Measurements from ENCODE around the gene RABGGTA. TPM values are rescaled to one million over a fixed set of nuclear protein-coding genes. Genes with fewer than 3 reads are reported as not detected.

RABGGTA gene
- total and polyA plus RNA-seq, 2 experiments from 2014 or later: 17.6 to 20.7 TPM

DNA sequence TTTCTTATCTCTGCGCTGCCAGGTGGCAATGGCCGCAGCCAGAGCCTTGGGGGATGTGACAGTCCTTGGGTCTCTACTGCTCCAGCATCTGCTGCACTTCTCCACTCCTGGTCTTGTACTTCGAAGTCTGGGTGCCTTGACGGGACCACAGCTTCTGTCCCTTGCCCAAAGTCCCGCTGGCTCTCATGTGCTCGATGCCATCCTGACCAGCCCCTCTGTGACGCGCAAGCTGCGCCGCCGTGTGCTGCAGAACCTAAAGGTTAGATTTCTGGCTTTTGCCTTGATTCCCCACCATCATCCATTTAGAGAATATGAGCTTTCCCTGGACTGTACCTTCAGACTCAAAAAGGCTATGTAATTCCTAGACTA lies 32.6 kb upstream of the RABGGTA start (continued):
- TF ChIP-seq, protein P1, sequence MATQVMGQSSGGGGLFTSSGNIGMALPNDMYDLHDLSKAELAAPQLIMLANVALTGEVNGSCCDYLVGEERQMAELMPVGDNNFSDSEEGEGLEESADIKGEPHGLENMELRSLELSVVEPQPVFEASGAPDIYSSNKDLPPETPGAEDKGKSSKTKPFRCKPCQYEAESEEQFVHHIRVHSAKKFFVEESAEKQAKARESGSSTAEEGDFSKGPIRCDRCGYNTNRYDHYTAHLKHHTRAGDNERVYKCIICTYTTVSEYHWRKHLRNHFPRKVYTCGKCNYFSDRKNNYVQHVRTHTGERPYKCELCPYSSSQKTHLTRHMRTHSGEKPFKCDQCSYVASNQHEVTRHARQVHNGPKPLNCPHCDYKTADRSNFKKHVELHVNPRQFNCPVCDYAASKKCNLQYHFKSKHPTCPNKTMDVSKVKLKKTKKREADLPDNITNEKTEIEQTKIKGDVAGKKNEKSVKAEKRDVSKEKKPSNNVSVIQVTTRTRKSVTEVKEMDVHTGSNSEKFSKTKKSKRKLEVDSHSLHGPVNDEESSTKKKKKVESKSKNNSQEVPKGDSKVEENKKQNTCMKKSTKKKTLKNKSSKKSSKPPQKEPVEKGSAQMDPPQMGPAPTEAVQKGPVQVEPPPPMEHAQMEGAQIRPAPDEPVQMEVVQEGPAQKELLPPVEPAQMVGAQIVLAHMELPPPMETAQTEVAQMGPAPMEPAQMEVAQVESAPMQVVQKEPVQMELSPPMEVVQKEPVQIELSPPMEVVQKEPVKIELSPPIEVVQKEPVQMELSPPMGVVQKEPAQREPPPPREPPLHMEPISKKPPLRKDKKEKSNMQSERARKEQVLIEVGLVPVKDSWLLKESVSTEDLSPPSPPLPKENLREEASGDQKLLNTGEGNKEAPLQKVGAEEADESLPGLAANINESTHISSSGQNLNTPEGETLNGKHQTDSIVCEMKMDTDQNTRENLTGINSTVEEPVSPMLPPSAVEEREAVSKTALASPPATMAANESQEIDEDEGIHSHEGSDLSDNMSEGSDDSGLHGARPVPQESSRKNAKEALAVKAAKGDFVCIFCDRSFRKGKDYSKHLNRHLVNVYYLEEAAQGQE (IDR thresholded peaks at IDR 0.05; ENCODE audit: unreplicated experiment): no peak
- TF ChIP-seq, protein P2, sequence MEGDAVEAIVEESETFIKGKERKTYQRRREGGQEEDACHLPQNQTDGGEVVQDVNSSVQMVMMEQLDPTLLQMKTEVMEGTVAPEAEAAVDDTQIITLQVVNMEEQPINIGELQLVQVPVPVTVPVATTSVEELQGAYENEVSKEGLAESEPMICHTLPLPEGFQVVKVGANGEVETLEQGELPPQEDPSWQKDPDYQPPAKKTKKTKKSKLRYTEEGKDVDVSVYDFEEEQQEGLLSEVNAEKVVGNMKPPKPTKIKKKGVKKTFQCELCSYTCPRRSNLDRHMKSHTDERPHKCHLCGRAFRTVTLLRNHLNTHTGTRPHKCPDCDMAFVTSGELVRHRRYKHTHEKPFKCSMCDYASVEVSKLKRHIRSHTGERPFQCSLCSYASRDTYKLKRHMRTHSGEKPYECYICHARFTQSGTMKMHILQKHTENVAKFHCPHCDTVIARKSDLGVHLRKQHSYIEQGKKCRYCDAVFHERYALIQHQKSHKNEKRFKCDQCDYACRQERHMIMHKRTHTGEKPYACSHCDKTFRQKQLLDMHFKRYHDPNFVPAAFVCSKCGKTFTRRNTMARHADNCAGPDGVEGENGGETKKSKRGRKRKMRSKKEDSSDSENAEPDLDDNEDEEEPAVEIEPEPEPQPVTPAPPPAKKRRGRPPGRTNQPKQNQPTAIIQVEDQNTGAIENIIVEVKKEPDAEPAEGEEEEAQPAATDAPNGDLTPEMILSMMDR (conservative IDR thresholded peaks at IDR 0.05; ENCODE audit: low read depth in 2 of 2): no peak
- TF ChIP-seq, protein P3, sequence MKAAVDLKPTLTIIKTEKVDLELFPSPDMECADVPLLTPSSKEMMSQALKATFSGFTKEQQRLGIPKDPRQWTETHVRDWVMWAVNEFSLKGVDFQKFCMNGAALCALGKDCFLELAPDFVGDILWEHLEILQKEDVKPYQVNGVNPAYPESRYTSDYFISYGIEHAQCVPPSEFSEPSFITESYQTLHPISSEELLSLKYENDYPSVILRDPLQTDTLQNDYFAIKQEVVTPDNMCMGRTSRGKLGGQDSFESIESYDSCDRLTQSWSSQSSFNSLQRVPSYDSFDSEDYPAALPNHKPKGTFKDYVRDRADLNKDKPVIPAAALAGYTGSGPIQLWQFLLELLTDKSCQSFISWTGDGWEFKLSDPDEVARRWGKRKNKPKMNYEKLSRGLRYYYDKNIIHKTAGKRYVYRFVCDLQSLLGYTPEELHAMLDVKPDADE (IDR thresholded peaks at IDR 0.05): no peak
- TF ChIP-seq EZH2phosphoT487 (IDR thresholded peaks at IDR 0.05; ENCODE audit: unreplicated experiment) (no peak), NANOG (IDR thresholded peaks at IDR 0.05; ENCODE audit: borderline replicate concordance) (no peak), EZH2 (IDR thresholded peaks at IDR 0.05; ENCODE audit: low read depth, unreplicated experiment) (no peak)

DNA sequence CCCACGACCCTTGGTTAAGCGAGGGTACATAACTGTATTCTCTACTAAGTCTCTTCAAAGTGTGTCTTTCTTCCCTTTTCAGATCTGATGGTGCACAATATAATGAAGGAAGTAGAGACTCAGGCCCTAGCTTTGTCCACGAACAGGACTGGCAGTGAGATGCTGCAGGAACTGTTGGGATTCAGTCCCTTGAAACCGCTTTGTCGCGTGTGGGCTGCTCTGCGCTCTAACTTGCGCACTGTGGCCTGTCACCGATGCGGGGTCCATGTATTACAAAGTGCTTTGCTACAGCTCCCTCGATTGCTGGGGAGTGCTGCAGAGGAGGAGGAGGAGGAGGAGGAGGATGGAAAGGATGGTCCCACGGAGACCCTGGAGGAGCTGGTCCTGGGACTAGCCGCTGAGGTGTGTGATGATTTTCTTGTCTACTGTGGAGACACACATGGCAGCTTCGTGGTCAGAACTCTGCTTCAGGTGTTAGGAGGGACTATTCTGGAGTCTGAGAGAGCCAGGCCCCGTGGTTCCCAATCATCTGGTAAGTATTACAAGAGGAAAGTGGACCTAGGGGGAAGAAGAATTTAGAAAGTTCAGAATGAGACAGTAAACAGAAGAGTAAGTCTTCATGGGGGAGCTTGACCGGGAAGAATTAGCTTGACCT lies 29.1 kb upstream of the RABGGTA start:
- Histone ChIP-seq H3F3A (replicated peaks; ENCODE audit: low read depth) (peaks cover 7% of the 10 kb centered on the region), H3K27me3 (ENCODE audit: insufficient read depth) (no peaks in the 10 kb centered on the region), H2AFZ (no peak overlapping the region), H3K4me1 (ENCODE audit: insufficient read depth) (peaks cover 16% of the 10 kb centered on the region; the same call in 1 of the 2 replicates), H3K4me2 (peak overlapping the region; percentile 98), H3K9me2 (ENCODE audit: insufficient read depth) (no peaks in the 10 kb centered on the region), H3K27ac (ENCODE audit: low read depth) (no peak overlapping the region), H3K4me3 (peak overlapping the region; percentile 95), H3K79me2 (replicated peaks; ENCODE audit: insufficient read depth) (peaks cover 13% of the 10 kb centered on the region), H3K36me3 (ENCODE audit: insufficient read depth) (peaks cover 23% of the 10 kb centered on the region), H4K20me1 (replicated peaks; ENCODE audit: insufficient read depth) (peaks cover 15% of the 10 kb centered on the region)
- DNase-seq (ENCODE audit: low spot score) (no peak), ATAC-seq (no peak)
- H3K4me3 Mint-ChIP-seq: peak overlapping the region; percentile 90
- H3K36me3 Mint-ChIP-seq (ENCODE audit: low read depth): peaks cover 43% of the 10 kb centered on the region
- H3K27ac Mint-ChIP-seq: peak overlapping the region; percentile 83; the same call in 1 of the 2 replicates
- peaks cover 2% of the 10 kb centered on the region; the same call in 1 of the 3 replicates for H3K9me3 Mint-ChIP-seq
- H3K4me1 Mint-ChIP-seq: peaks cover 21% of the 10 kb centered on the region
- H3K27me3 Mint-ChIP-seq (ENCODE audit: insufficient read depth, low read depth, poor library complexity): peaks cover 13% of the 10 kb centered on the region
- TF ChIP-seq, protein P3 (IDR thresholded peaks at IDR 0.05): no peak
- no peak for TF ChIP-seq POLR2AphosphoS5 (IDR thresholded peaks at IDR 0.05; ENCODE audit: low read depth)
- no peak for TF ChIP-seq CREB1 (CRISPR knock-in tag; IDR thresholded peaks at IDR 0.05; ENCODE audit: low read depth)
- TF ChIP-seq, protein P4, sequence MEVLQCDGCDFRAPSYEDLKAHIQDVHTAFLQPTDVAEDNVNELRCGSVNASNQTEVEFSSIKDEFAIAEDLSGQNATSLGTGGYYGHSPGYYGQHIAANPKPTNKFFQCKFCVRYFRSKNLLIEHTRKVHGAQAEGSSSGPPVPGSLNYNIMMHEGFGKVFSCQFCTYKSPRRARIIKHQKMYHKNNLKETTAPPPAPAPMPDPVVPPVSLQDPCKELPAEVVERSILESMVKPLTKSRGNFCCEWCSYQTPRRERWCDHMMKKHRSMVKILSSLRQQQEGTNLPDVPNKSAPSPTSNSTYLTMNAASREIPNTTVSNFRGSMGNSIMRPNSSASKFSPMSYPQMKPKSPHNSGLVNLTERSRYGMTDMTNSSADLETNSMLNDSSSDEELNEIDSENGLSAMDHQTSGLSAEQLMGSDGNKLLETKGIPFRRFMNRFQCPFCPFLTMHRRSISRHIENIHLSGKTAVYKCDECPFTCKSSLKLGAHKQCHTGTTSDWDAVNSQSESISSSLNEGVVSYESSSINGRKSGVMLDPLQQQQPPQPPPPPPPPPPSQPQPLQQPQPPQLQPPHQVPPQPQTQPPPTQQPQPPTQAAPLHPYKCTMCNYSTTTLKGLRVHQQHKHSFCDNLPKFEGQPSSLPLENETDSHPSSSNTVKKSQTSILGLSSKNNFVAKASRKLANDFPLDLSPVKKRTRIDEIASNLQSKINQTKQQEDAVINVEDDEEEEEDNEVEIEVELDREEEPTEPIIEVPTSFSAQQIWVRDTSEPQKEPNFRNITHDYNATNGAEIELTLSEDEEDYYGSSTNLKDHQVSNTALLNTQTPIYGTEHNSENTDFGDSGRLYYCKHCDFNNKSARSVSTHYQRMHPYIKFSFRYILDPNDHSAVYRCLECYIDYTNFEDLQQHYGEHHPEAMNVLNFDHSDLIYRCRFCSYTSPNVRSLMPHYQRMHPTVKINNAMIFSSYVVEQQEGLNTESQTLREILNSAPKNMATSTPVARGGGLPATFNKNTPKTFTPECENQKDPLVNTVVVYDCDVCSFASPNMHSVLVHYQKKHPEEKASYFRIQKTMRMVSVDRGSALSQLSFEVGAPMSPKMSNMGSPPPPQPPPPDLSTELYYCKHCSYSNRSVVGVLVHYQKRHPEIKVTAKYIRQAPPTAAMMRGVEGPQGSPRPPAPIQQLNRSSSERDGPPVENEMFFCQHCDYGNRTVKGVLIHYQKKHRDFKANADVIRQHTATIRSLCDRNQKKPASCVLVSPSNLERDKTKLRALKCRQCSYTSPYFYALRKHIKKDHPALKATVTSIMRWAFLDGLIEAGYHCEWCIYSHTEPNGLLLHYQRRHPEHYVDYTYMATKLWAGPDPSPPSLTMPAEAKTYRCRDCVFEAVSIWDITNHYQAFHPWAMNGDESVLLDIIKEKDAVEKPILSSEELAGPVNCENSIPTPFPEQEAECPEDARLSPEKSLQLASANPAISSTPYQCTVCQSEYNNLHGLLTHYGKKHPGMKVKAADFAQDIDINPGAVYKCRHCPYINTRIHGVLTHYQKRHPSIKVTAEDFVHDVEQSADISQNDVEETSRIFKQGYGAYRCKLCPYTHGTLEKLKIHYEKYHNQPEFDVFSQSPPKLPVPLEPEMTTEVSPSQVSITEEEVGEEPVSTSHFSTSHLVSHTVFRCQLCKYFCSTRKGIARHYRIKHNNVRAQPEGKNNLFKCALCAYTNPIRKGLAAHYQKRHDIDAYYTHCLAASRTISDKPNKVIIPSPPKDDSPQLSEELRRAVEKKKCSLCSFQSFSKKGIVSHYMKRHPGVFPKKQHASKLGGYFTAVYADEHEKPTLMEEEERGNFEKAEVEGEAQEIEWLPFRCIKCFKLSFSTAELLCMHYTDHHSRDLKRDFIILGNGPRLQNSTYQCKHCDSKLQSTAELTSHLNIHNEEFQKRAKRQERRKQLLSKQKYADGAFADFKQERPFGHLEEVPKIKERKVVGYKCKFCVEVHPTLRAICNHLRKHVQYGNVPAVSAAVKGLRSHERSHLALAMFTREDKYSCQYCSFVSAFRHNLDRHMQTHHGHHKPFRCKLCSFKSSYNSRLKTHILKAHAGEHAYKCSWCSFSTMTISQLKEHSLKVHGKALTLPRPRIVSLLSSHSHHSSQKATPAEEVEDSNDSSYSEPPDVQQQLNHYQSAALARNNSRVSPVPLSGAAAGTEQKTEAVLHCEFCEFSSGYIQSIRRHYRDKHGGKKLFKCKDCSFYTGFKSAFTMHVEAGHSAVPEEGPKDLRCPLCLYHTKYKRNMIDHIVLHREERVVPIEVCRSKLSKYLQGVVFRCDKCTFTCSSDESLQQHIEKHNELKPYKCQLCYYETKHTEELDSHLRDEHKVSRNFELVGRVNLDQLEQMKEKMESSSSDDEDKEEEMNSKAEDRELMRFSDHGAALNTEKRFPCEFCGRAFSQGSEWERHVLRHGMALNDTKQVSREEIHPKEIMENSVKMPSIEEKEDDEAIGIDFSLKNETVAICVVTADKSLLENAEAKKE (CRISPR knock-in tag; IDR thresholded peaks at IDR 0.05): no peak
- TF ChIP-seq EZH2phosphoT487 (IDR thresholded peaks at IDR 0.05; ENCODE audit: unreplicated experiment): no peak
- TF ChIP-seq ZNF114 (CRISPR knock-in tag; IDR thresholded peaks at IDR 0.05): no peak

Measured in GM23338 (cell line).